ENCODE measurements around the gene TMOD1.
A peak's percentile ranks its signal among the peaks of the same experiment; 100 is the strongest.

Gene TMOD1

DNA sequence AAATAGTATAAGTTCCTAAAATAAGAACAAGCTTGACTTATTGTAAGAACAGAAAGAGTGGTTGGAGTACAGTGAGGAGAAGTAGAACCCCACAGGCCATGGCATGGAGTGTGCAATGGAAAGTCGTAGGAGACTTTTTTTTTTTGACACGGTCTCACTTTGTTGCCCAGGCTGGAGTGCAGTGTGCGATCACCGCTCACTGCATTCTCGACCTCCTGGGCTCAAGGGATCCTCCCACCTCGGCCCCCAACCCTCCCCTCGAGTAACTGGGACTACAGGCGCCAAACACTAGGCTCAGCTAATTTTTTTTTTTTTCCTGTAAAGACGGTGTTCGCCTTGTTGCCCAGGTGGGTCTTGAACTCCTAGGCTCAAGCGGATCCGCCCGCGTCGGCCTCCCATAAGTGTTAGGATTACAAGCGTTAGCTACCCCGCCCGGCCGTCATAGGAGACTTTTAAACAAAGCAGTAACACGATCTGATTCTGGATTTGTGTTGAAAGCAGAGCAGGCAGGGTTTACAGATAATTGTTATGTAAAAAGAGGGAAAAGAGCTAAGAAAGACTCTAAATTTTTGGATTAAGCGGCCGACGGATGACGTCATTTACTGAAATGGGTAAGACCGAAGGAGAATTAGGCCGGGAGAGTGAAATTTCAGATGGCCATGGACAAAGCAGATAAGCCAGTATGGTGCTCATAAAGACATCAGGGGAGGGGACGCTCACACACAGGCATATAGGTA lies 130.9 kb downstream of the TMOD1 start:
- TF ChIP-seq CTCF (IDR thresholded peaks at IDR 0.05; ENCODE audit: low read depth, low read length): no peak
- no peak for DNase-seq (ENCODE audit: low read depth, low spot score)
- peak overlapping the region; percentile 77 for H3K4me3 ChIP-seq (ENCODE audit: low read depth, low read length)
- in situ Hi-C loops (cut with HindIII; ENCODE audit: low sequenced_read_pairs): no loop called here

DNA sequence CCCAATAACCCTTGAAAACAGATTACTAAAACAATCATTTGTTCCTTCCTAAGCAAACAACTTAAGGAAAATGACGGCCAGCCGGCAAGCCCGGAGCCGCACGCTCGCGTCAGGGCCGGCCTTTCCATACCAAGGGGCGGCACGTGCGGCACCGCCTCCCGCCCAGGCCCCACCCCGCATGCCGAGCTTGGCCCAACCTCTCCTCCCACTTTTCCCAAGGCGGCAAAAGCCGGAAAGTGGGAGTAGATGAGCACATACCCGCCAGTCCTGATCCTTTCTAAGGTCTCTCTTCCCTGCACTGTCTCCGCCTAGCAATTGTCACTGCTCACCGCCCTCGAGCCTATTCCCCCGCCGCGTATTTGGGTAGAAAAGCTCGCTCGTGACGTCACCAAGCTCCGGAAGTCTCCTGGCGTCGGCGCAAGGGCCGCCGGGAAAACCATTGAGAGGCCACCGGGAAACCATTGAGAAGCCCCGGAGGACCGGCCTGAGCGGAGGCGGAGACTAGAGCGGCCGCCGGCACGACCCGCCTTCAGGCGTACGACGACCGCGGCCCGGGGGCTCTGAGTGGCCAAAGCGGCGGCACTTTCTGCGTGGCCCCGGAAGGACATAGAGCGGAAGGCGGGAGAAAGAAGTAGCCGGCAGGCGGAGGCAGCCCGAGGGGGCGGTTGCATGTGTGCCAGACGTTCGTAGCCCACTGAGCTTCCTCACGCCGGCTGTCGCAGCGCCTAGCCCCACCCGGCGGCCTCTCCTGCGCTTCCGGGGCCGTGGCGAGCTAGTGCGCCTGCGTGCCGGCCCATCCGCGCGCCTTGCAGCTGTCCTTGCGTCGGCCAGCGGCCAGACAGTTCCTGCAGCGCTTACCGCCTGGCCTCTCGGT lies 131.8 kb downstream of the TMOD1 start, which contains the start of the genes NCBP1 and TSTD2:
TSS of gene NCBP1 (plus strand) at position 837 of the 874 bp plus-strand sequence. CDS start 61 bp downstream, outside the sequence.
TSS of gene TSTD2 (minus strand) at position 384 of the 874 bp plus-strand sequence. CDS start 5,806 bp downstream, outside the sequence.
- peak within 1 kb of the TSS; percentile 77 for H3K4me3 ChIP-seq (ENCODE audit: low read depth, low read length)
- DNase-seq (ENCODE audit: low read depth, low spot score): peak; percentile 99
- no peak for TF ChIP-seq CTCF (IDR thresholded peaks at IDR 0.05; ENCODE audit: low read depth, low read length)
- in situ Hi-C loops (cut with HindIII; ENCODE audit: low sequenced_read_pairs): no loop called here

DNA sequence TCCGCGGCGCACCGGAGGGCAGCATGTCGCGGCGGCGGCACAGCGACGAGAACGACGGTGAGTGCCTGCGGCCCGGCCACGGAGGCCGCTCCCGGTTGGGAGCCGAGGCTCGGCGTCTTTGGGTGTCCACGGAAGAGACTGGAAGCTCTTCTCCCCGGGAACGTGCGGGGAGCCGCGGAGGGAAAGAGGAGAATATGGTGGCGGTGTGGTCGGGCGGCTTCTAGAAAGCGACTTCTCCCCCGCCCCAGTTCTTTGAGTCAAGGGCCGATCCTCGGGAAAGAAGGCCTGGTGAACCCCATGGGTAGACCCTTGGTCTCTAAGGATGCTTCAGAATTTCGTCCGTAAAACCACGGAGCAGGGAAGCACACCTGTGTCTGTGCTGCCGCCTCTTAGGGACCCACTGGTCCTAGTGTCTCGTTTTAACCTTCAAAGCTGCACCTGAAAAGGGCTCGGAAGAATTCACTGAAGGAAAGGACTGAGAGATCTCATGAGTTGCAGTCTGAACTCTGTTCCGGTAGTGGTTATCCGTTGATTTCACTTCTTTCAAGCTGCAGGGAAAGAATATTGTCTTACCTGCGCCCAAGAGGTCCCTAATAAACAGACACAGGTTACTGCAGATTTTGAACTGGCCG lies 132.5 kb downstream of the TMOD1 start:
- H3K4me3 ChIP-seq (ENCODE audit: low read depth, low read length): peak overlapping the region; percentile 77
- no peak for DNase-seq (ENCODE audit: low read depth, low spot score)
- in situ Hi-C loops (cut with HindIII; ENCODE audit: low sequenced_read_pairs): no loop called here
- TF ChIP-seq CTCF (IDR thresholded peaks at IDR 0.05; ENCODE audit: low read depth, low read length): no peak

DNA sequence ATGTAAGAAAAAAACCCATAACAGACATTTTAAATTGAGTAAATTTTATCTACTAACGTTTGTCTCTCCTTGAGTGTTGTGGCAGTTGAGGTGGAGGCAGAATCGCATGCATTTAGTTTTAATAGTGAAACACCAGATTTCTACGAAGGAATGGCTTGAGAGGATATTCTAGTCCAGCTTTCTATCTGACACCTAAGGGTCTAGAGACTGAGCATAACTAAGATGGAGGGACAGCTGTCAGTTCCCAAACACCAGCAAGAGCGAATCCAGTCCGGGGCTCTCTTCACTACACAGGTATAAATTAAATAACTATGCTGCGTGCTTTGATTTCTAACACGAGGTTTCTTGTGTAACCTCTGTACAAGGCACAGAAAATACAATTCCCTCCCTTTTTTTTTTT lies 133.6 kb downstream of the TMOD1 start:
- TF ChIP-seq CTCF (IDR thresholded peaks at IDR 0.05; ENCODE audit: low read depth, low read length): no peak
- H3K4me3 ChIP-seq (ENCODE audit: low read depth, low read length): peak overlapping the region; percentile 77
- in situ Hi-C loops (cut with HindIII; ENCODE audit: low sequenced_read_pairs): no loop called here
- DNase-seq (ENCODE audit: low read depth, low spot score): no peak

GRCh38 chr9:97636903-97637302 lies 135.4 kb downstream of the TMOD1 start:
- H3K4me3 ChIP-seq (ENCODE audit: low read depth, low read length): no peak overlapping the region
- in situ Hi-C loops (cut with HindIII; ENCODE audit: low sequenced_read_pairs): no loop called here
- no peak for DNase-seq (ENCODE audit: low read depth, low spot score)
- TF ChIP-seq CTCF (IDR thresholded peaks at IDR 0.05; ENCODE audit: low read depth, low read length): no peak

DNA sequence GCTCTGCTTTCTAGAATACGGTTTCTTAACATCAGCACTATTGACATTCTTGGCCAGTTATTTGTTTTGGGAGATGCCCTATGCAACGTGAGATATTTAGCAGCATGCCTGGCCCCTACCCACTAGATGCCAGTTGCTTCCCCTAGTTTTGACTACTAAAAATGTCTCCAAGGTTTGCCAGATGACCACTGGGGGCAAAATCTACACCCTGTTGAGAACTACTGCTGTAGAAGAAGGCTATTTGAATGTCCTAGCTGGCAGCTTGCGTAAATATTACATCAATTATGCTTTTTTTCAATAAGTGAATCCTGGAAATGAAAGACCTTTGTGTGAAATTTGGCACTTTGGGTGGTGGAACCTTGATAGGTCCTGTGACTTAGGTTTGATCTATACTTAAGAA lies 137.2 kb downstream of the TMOD1 start:
- peak; percentile 19 for TF ChIP-seq CTCF (IDR thresholded peaks at IDR 0.05; ENCODE audit: low read depth, low read length)
- in situ Hi-C loops (cut with HindIII; ENCODE audit: low sequenced_read_pairs): no loop called here
- DNase-seq (ENCODE audit: low read depth, low spot score): no peak
- H3K4me3 ChIP-seq (ENCODE audit: low read depth, low read length): no peak overlapping the region
